ENCODE data around the gene CXorf49.
"Not testable (repeated sequence)": the region's sequence is repeated elsewhere in the genome, so short reads cannot be mapped to it uniquely, and the experiment has no call there.

CXorf49 gene

GRCh38 chrX:71718185-71718584 is at the start of gene CXorf49:
TSS of gene CXorf49 (minus strand) at chrX:71718285. CDS start at chrX:71718151, 134 bp downstream.
- not testable (repeated sequence) for DNase-seq (ENCODE audit: low read depth in 2 of 2, low spot score in 1 of 2)

DNA sequence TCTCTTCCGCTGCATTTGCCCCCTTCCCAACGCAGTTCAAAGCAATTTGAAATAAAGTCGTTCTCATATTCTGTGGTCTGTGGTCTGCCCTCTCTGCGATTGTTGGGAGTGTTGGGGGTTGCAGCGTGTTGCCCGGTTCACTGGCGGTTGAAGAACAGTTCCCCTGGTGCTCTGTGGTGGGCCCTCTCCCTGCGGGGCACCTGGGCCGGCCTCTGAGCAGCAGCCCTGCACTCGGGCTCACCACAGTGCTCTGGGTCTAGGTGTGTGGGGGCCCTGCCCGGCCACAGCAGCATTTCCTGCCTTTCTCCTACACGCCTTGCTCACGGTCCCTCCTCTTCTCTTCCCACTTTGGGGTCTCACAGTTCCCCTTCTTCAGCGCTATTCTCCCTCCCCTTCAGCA is 49.0 kb upstream of the CXorf49 start:
- DNase-seq (ENCODE audit: low read depth in 2 of 2, low spot score in 1 of 2), result not testable (repeated sequence)

- not testable (repeated sequence) for DNase-seq (ENCODE audit: low read depth in 2 of 2, low spot score in 1 of 2)
Measured at GRCh38 chrX:71765613-71766012, 47.5 kb upstream of the CXorf49 start.

- not testable (repeated sequence) for DNase-seq (ENCODE audit: low read depth in 2 of 2, low spot score in 1 of 2)
Measured at GRCh38 chrX:71764832-71765231, 46.7 kb upstream of the CXorf49 start.

DNA sequence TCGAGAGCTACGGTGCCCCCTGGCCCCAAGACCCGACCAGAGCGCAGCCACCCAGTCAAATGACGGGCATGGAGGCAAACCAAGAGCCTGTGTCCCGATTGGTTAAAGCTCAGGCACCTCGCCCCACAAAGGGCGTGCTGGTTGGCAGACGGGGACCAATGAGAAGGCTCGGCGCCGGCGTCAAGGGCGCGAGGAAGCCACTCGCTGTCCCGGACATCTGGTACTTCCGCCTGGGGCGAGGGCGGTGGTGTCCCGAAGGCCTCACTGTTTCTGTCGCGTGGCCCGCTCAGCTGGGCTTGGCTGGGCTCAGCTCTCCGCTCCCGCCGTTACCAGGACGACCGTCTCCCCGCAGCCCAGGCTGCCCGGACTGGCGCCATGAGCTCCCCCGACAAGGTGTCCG is 45.0 kb upstream of the CXorf49 start, which contains the start of gene CXorf49B:
Gene CXorf49B (plus strand): TSS at position 301 of the 400 bp plus-strand sequence. CDS start 75 bp downstream, at position 376.
- DNase-seq (ENCODE audit: low read depth in 2 of 2, low spot score in 1 of 2), result not testable (repeated sequence)

GRCh38 chrX:71760688-71761281 is 42.7 kb upstream of the CXorf49 start:
- DNase-seq (ENCODE audit: low read depth in 2 of 2, low spot score in 1 of 2), result not testable (repeated sequence)

- DNase-seq (ENCODE audit: low read depth in 2 of 2, low spot score in 1 of 2), result not testable (repeated sequence)
Measured at GRCh38 chrX:71720289-71720886, 2.3 kb upstream of the CXorf49 start.

DNA sequence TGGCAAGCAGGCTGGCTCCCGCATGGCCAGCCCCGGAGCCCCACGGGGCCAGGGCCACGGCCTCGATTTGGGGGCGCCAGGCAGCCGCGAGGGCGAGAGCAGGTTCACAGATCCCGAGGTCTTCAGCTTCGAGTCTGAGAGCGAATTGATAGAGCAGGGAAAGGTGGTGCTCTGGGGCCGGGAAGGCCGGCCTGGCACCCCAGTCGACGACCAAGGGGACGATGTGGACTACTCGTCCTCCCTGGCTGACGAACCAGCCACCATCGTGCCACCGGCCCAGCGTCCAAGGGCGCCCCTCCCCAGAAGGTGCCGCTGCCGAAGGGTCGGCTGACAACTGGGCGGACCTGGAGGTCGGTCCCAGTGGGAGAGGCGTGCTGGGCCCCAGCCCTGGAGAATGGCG is 1.1 kb upstream of the CXorf49 start:
- not testable (repeated sequence) for DNase-seq (ENCODE audit: low read depth in 2 of 2, low spot score in 1 of 2)

DNA sequence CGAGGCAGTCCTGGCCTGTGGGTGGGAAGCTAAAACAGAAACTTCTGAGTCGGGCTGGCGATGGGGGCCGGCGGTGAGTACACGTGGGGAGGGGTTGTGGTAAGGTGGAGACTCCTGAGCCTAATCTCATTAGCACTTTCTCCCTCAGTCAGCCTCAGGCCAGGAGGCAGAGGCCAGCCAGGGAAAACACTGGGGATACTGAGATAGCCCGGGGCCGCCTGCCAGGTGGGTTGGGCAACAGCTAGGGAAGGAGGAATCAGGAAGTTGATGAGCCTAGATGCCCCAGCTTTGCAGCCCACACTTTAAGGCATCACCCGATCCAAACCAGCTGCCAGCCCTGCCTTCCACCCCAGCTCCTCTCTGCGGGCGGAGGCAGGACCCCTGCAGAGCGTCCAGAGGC is 1.8 kb downstream of the CXorf49 start:
- not testable (repeated sequence) for DNase-seq (ENCODE audit: low read depth in 2 of 2, low spot score in 1 of 2)

DNA sequence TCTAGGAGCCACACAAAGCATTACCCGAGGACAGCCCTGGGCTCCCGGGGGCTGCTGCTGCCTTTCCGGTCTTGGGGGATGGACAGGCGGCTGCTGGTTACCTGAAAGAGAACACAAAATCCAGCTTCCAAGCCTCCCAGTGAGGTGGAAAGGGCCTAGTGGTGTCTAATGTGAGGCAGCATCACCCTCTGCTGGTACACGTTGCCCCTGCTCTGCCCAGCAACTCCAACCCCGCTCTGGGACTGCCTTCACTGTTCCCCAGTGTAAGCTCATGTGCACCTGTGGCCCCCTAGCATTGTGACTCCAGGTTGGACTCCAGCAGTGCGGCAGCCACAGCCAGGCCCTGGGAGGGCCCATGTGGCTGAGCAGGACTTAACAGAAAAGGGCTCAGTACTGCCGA is 2.5 kb downstream of the CXorf49 start:
- not testable (repeated sequence) for DNase-seq (ENCODE audit: low read depth in 2 of 2, low spot score in 1 of 2)

GRCh38 chrX:71714064-71714463 is 4.0 kb downstream of the CXorf49 start:
- DNase-seq (ENCODE audit: low read depth in 2 of 2, low spot score in 1 of 2), result not testable (repeated sequence)

DNA sequence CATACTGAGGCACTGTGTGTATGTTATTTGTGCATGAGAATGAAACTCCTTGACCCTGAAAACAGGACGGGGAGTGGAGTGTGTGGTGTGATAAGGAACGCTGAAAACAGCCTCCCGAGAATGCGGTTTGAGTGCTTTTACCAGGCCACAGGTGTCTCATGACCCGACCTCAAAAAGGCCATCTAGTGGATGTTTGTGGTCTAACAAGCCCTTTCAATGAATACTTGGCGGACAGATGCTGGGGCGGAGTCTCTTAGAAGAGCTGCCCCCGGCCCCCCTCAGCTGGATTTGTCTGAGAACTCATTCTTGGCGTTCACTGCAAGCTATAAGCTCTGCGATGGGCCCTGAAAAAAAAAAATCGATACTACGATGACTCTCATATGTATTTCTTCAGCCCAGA is 15.2 kb downstream of the CXorf49 start:
- DNase-seq (ENCODE audit: low read depth in 2 of 2, low spot score in 1 of 2), result not testable (repeated sequence)

DNA sequence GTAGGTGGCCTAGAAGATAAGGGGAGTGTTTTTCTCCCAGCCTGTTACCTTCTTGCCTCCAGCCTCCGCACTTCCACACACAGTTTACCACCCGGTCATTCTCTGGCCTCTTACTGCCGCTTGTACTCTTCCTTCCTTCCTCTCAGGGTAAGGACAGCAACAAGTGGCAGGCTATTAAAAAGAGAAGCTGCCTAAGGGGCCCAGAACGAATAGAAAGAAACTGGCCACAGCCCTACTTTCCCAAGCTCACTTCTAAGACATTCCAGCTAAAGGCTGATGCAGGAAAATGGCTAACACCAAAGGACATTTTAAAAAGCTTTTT is 19.1 kb downstream of the CXorf49 start:
- DNase-seq (ENCODE audit: low read depth in 2 of 2, low spot score in 1 of 2), result not testable (repeated sequence)

DNA sequence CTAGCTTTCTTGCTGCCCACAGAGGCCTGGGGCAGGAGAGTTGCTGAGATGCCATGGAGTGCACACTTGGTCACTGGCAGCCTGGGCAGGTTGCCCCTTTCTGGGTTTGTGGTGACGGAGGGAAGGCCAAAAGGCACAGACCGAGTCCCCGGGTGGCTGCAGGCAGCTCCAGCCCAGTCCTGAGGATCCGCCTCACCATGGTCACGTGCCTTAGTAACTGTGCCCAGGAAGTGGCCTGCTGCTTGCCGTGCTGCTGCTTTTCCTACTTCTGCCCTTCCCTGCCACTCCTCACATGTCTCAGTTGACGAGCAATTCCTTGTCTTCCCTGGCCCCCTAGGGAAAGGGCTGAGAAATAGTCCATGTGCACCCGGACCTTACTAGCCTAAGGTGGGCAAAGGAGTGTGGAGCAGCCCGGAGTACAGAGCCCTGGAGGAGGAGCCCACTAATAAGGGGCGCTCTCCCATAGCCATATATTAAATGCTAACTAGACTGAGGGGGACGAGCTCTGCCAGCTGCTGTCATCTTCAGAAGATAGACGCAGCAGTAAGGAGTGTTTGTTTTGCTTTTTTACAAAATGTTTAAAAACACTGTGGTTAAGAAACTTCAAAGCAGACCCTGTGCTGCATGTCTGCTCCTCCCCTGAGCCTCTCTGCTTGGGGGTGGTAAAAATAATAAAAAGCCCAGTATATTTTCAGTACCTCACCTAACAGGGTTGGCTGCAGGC is 19.6 kb downstream of the CXorf49 start:
- not testable (repeated sequence) for DNase-seq (ENCODE audit: low read depth in 2 of 2, low spot score in 1 of 2)

GRCh38 chrX:71697466-71698298 is 20.4 kb downstream of the CXorf49 start:
- not testable (repeated sequence) for DNase-seq (ENCODE audit: low read depth in 2 of 2, low spot score in 1 of 2)

DNA sequence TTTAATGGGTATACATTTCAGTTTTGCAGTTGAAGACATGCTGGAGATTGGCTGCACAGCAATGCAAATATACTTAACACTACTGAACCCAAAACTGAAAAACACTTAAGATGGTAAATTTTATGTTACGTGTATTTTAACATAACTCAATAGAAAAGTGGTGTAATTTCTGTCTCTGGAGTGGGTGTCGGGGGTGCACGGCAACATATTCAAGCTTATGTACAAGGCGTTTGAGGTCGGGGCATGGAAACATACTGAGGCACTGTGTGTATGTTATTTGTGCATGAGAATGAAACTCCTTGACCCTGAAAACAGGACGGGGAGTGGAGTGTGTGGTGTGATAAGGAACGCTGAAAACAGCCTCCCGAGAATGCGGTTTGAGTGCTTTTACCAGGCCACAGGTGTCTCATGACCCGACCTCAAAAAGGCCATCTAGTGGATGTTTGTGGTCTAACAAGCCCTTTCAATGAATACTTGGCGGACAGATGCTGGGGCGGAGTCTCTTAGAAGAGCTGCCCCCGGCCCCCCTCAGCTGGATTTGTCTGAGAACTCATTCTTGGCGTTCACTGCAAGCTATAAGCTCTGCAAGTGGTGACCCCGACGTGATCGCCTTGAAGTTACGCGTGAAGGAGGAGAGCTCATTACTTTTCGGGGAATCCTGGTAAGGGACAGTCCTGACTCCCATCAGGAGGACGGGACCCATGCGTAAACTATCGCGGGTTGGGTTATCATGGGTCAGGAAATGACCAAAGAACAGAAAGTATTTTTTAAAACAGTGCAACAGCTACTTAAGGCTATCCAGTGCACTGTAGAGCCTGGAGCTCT is 21.2 kb downstream of the CXorf49 start:
- not testable (repeated sequence) for DNase-seq (ENCODE audit: low read depth in 2 of 2, low spot score in 1 of 2)

GRCh38 chrX:71679575-71680207 is 38.4 kb downstream of the CXorf49 start:
- DNase-seq (ENCODE audit: low read depth in 2 of 2, low spot score in 1 of 2), result no peak

- not testable (repeated sequence) for DNase-seq (ENCODE audit: low read depth in 2 of 2, low spot score in 1 of 2)
Measured at GRCh38 chrX:71677195-71677594, 40.9 kb downstream of the CXorf49 start.

DNA sequence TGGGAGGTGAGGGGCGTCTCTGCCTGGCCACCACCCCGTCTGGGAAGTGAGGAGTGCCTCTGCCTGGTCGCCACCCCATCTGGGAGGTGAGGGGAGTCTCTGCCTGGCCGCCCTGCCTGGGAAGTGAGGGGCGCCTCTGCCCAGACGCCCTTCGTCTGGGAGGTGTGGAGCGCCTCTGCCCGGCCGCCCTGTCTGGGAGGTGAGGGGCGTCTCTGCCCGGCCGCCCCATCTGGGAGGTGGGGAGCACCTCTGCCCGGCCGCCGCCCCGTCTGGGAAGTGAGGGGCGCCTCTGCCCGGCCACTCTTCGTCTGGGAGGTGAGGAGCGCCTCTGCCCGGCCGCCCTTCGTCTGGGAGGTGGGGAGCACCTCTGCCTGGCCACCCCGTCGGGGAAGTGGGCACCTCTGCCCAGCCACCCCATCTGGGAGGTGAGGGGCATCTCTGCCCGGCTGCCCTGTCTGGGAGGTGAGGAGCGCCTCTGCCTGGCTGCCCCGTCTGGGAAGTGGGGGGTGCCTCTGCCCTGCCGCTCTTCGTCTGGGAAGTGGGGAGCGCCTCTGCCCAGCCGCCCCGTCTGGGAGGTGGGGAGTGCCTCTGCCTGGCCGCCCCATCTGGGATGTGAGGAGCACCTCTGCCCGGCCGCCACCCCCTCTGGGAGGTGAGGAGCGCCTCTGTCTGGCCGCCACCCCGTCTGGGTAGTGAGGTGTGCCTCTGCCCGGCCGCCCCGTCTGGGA is 41.9 kb downstream of the CXorf49 start:
- not testable (repeated sequence) for DNase-seq (ENCODE audit: low read depth in 2 of 2, low spot score in 1 of 2)
